A673 (cell line): ENCODE results near the gene CEACAM19. TPM values are rescaled to one million over a fixed set of nuclear protein-coding genes. Genes with fewer than 3 reads are reported as not detected.
A peak's percentile ranks its signal among the peaks of the same experiment; 100 is the strongest.

Experiments used
- BruUV-seq: library from RNA; stranded (reverse); fragments of 400-500 nt; replicated peaks from 2 replicates; lab custom pipeline; 2021; lab: Mats Ljungman, UMichigan
- CTCF ChIA-PET: fragments of 300-600 bp; sonication (Branson Sonifier 250); formaldehyde crosslinking; loops from one replicate; lab custom pipeline; 2022; ENCODE audit warnings: antibody characterized with exemption; lab: Charles Lee
- POLR2A ChIA-PET: fragments of 300-600 bp; sonication (Branson Sonifier 250); formaldehyde crosslinking; loops from one replicate; lab custom pipeline; 2022; ENCODE audit warnings: antibody characterized with exemption; ENCODE audit not compliant: low non-redundant PET; lab: Charles Lee
- DNase-seq: peaks from one replicate; pipeline ENCODE4 v3.0.0-alpha.2; 2015; ENCODE audit warnings: low spot score
- H3K27ac ChIP-seq: fragments of 200-600 bp; sonication (generic); 2 replicates; pipeline ENCODE4 v1.5.1; 2016; ENCODE audit warnings: mixed run types, low read depth, mild to moderate bottlenecking, mixed read lengths, antibody characterized with exemption, low read length; ENCODE audit not compliant: poor library complexity, severe bottlenecking
- H3K27me3 ChIP-seq: fragments of 200-600 bp; sonication (generic); replicated peaks from 2 replicates; pipeline ENCODE4 v1.6.1; 2017; ENCODE audit warnings: mixed run types, low read depth, mild to moderate bottlenecking, mixed read lengths, antibody characterized with exemption, low read length; ENCODE audit not compliant: insufficient read depth, poor library complexity
- H3K36me3 ChIP-seq: fragments of 200-600 bp; sonication (generic); 2 replicates; pipeline ENCODE4 v1.6.1; 2016; ENCODE audit warnings: mixed run types, mild to moderate bottlenecking, mixed read lengths, antibody characterized with exemption, low read length; ENCODE audit not compliant: insufficient read depth, poor library complexity, severe bottlenecking
- H3K4me1 ChIP-seq: fragments of 200-600 bp; sonication (generic); 2 replicates; pipeline ENCODE4 v1.6.1; 2017; ENCODE audit warnings: mixed run types, mild to moderate bottlenecking, mixed read lengths, antibody characterized with exemption, low read length; ENCODE audit not compliant: insufficient read depth, poor library complexity, severe bottlenecking
- H3K4me3 ChIP-seq: fragments of 200-600 bp; sonication (generic); 2 replicates; pipeline ENCODE4 v1.5.1; 2016; ENCODE audit warnings: low read depth, mixed run types, mild to moderate bottlenecking, mixed read lengths, low read length; ENCODE audit not compliant: poor library complexity, severe bottlenecking
- H3K9me3 ChIP-seq: fragments of 200-600 bp; sonication (generic); 2 replicates; pipeline ENCODE4 v1.6.1; 2016; ENCODE audit warnings: mixed run types, low read depth, mild to moderate bottlenecking, mixed read lengths, antibody characterized with exemption, low read length; ENCODE audit not compliant: poor library complexity, severe bottlenecking
- CTCF ChIP-seq: fragments of 300-800, 200-600 bp; sonication (generic); conservative IDR thresholded peaks from 2 replicates; pipeline ENCODE4 v1.5.1; 2017; ENCODE audit warnings: low read depth, mild to moderate bottlenecking, antibody characterized with exemption, low read length, moderate library complexity, mixed read lengths
- EZH2 ChIP-seq: fragments of 200-600 bp; sonication (generic); IDR thresholded peaks from 2 replicates; pipeline ENCODE4 v1.6.1; 2017; ENCODE audit warnings: borderline replicate concordance, low read depth, mild to moderate bottlenecking, mixed read lengths, antibody characterized with exemption, low read length; ENCODE audit not compliant: poor library complexity, severe bottlenecking
- intact Hi-C: fragments of 100-400 bp; cut with micrococcal nuclease; formaldehyde crosslinking; loops from one replicate; pipeline ENCODE4 v1.10.0; 2022; ENCODE audit not compliant: unreplicated experiment
- total RNA-seq: library from RNA; stranded (reverse); gene quantifications from 2 replicates; pipeline ENCODE4 v1.2.3, GENCODE V29; 2021

The CEACAM19 gene
- total RNA-seq, 1 experiment from 2014 or later, result 2.5 TPM

GRCh38 chr19:44649578-44650145 is 21.6 kb upstream of the CEACAM19 start:
- Histone ChIP-seq H3K27ac (no peak overlapping the region), H3K9me3 (no peaks in the 10 kb centered on the region), H3K27me3 (no peaks in the 10 kb centered on the region), H3K4me1 (no peaks in the 10 kb centered on the region), H3K4me3 (no peak overlapping the region), H3K36me3 (peaks cover 38% of the 10 kb centered on the region)
- CTCF ChIA-PET, result no interaction called here
- POLR2A ChIA-PET, result interaction anchor here (0.5 kb wide), 1 partner anchor 308 kb away, joined by 3 read pairs; no protein-coding TSS in a partner anchor
- TF ChIP-seq EZH2 (no peak), CTCF (no peak)
- no TSS peak for BruUV-seq
- no peak for DNase-seq
- intact Hi-C loops, result no loop called here

- peaks cover 4% of the 10 kb centered on the region for H3K4me1 ChIP-seq
- no peak for DNase-seq
- ChIA-PET POLR2A (no interaction called here), CTCF (no interaction called here)
- H3K27me3 ChIP-seq, result no peaks in the 10 kb centered on the region
- intact Hi-C loops, result no loop called here
- H3K9me3 ChIP-seq, result no peaks in the 10 kb centered on the region
- H3K27ac ChIP-seq, result no peak overlapping the region
- H3K4me3 ChIP-seq, result no peak overlapping the region
- no TSS peak for BruUV-seq
- TF ChIP-seq CTCF, result no peak
- no peak for TF ChIP-seq EZH2
- H3K36me3 ChIP-seq, result peaks cover 59% of the 10 kb centered on the region
These were observed 17.9 kb upstream of the CEACAM19 start for GRCh38 chr19:44653343-44653742.

- POLR2A ChIA-PET, result no interaction called here
- intact Hi-C loops, result no loop called here
- peak; percentile 17 for DNase-seq
These were observed 17.1 kb upstream of the CEACAM19 start for GRCh38 chr19:44653977-44654774.

More at GRCh38 chr19:44653977-44654774, 17.1 kb upstream of the CEACAM19 start:
- CTCF ChIA-PET, result interaction anchor here (0.8 kb wide), 1 partner anchor 84 kb away, joined by 4 read pairs; no protein-coding TSS in a partner anchor
- TF ChIP-seq EZH2 (no peak), CTCF (0 out of 2 replicates have a peak, but pooled peaks have one; percentile 22)
- BruUV-seq, result no TSS peak
- Histone ChIP-seq H3K4me1 (peaks cover 4% of the 10 kb centered on the region), H3K27ac (no peak overlapping the region), H3K4me3 (no peak overlapping the region), H3K9me3 (no peaks in the 10 kb centered on the region), H3K36me3 (peaks cover 64% of the 10 kb centered on the region), H3K27me3 (no peaks in the 10 kb centered on the region)
